SK-N-SH (cell line): ENCODE results near the gene UBQLN3. TPM values are rescaled to one million over a fixed set of nuclear protein-coding genes. Genes with fewer than 3 reads are reported as not detected.

ENCODE experiments used
- CTCF ChIA-PET: fragments of 300-600, 350-600 bp; formaldehyde crosslinking; extraction: SDS; loops from one replicate; lab custom pipeline; 2021; lab: Yijun Ruan, JAX
- POLR2A ChIA-PET: fragments of 350-600 bp; sonication (Branson Sonifier 250); formaldehyde crosslinking; extraction: SDS; loops from one replicate; lab custom pipeline; 2020; ENCODE audit warnings: antibody characterized with exemption, inconsistent platforms; lab: Yijun Ruan, JAX
- DNase-seq: peaks from one replicate; pipeline ENCODE4 v3.0.0; 2012
- H2AFZ ChIP-seq: fragments of 200-600 bp; sonication (generic); 2 replicates; pipeline ENCODE4 v1.8.1; 2016; ENCODE audit warnings: antibody characterized with exemption, mild to moderate bottlenecking, low read depth
- H3F3A ChIP-seq: fragments of 200-600 bp; sonication (generic); replicated peaks from 2 replicates; pipeline ENCODE3; 2016; ENCODE audit warnings: antibody characterized with exemption, mild to moderate bottlenecking; ENCODE audit not compliant: insufficient read depth
- H3K27ac ChIP-seq, 2 experiments: fragments of 200-500 bp in 1 of 2; fragments of 200-600 bp in 1 of 2; sonication (Bioruptor generic) in 1 of 2; sonication (generic), shearing (Covaris generic) in 1 of 2; 2 replicates each; pipeline versions ENCODE4 v1.5.1 to v1.6.1; 2014 to 2016; ENCODE audit warnings: low read depth in 2 of 2, inconsistent platforms in 1 of 2, low read length in 1 of 2, mild to moderate bottlenecking in 1 of 2, mixed read lengths in 1 of 2
- H3K27me3 ChIP-seq: fragments of 200-600 bp; sonication (generic), shearing (Covaris generic); 2 replicates; pipeline ENCODE4 v1.6.1; 2016; ENCODE audit warnings: mixed run types; ENCODE audit not compliant: insufficient read depth
- H3K36me3 ChIP-seq, 2 experiments: fragments of 200-500 bp in 1 of 2; fragments of 200-600 bp in 1 of 2; sonication (Bioruptor generic) in 1 of 2; sonication (generic) in 1 of 2; replicated peaks in 1 of 2; 2 replicates each; pipeline versions ENCODE3 to v1.5.1; 2014 to 2016; ENCODE audit warnings: low read length in 1 of 2, mild to moderate bottlenecking in 1 of 2; ENCODE audit not compliant: insufficient read depth in 2 of 2, control insufficient read depth in 1 of 2
- H3K4me1 ChIP-seq, 2 experiments: fragments of 200-500 bp in 1 of 2; fragments of 200-600 bp in 1 of 2; sonication (Bioruptor generic) in 1 of 2; sonication (generic), shearing (Covaris generic) in 1 of 2; 2 replicates each; pipeline versions ENCODE4 v1.5.1 to v1.6.1; 2014 to 2016; ENCODE audit warnings: low read depth in 1 of 2, low read length in 1 of 2, mixed run types in 1 of 2; ENCODE audit not compliant: insufficient read depth in 2 of 2, control insufficient read depth in 1 of 2
- H3K4me2 ChIP-seq: fragments of 200-600 bp; sonication (generic), shearing (Covaris generic); 2 replicates; pipeline ENCODE4 v1.6.1; 2017; ENCODE audit warnings: mixed run types
- H3K4me3 ChIP-seq, 2 experiments: fragments of 200-500 bp in 1 of 2; fragments of 200-600 bp in 1 of 2; sonication (Bioruptor generic) in 1 of 2; sonication (generic), shearing (Covaris generic) in 1 of 2; 2 replicates each; pipeline versions ENCODE4 v1.5.1 to v1.8.1; 2014 to 2016; ENCODE audit warnings: low read depth in 2 of 2, inconsistent platforms in 1 of 2, low read length in 1 of 2, mild to moderate bottlenecking in 1 of 2, mixed read lengths in 1 of 2, moderate library complexity in 1 of 2
- H3K79me2 ChIP-seq: fragments of 200-600 bp; sonication (generic); 2 replicates; pipeline ENCODE4 v1.8.1; 2017; ENCODE audit warnings: mild to moderate bottlenecking; ENCODE audit not compliant: insufficient read depth
- H3K9ac ChIP-seq: fragments of 200-600 bp; sonication (generic); 2 replicates; pipeline ENCODE4 v1.6.1; 2017; ENCODE audit warnings: mixed run types
- H3K9me2 ChIP-seq: fragments of 200-600 bp; sonication (generic); 2 replicates; pipeline ENCODE4 v1.6.1; 2017; ENCODE audit warnings: mixed run types
- H3K9me3 ChIP-seq: fragments of 200-600 bp; sonication (generic); 2 replicates; pipeline ENCODE4 v1.6.1; 2017; ENCODE audit warnings: mixed run types, mild to moderate bottlenecking, moderate library complexity
- H4K20me1 ChIP-seq: fragments of 200-600 bp; sonication (generic); 2 replicates; pipeline ENCODE4 v1.6.1; 2017; ENCODE audit warnings: mild to moderate bottlenecking, mixed run types; ENCODE audit not compliant: insufficient read depth
- CHD2 ChIP-seq: fragments of 150-350 bp; IDR thresholded peaks from 2 replicates; pipeline ENCODE4 v1.6.1; 2018; ENCODE audit warnings: low read length; ENCODE audit not compliant: partially characterized antibody
- CTCF ChIP-seq: fragments of 200-600 bp; sonication (generic); IDR thresholded peaks from 2 replicates; pipeline ENCODE4 v1.6.1; 2017; ENCODE audit warnings: antibody characterized with exemption, mild to moderate bottlenecking, moderate library complexity
- ELF1 ChIP-seq: IDR thresholded peaks from 2 replicates; pipeline ENCODE4 v1.4.0; 2012
- EP300 ChIP-seq, 2 experiments: IDR thresholded peaks; 2 replicates each; pipeline versions ENCODE4 v1.4.0 to v1.6.1; 2012; ENCODE audit warnings: borderline replicate concordance in 1 of 2, low read depth in 1 of 2, low read length in 1 of 2
- EZH2phosphoT487 ChIP-seq: fragments of 200-600 bp; sonication (generic); IDR thresholded peaks from 2 replicates; pipeline ENCODE4 v1.6.1; 2017; ENCODE audit warnings: low read depth, mixed run types, mild to moderate bottlenecking, antibody characterized with exemption, moderate library complexity, borderline replicate concordance
- FOSL2 ChIP-seq: IDR thresholded peaks from 2 replicates; pipeline ENCODE4 v1.4.0; 2012; ENCODE audit warnings: low read depth, mild to moderate bottlenecking, moderate library complexity, borderline replicate concordance
- FOXJ3 ChIP-seq: sonication (generic); formaldehyde crosslinking; IDR thresholded peaks from 2 replicates; pipeline ENCODE4 v1.5.1; 2020; ENCODE audit warnings: mild to moderate bottlenecking, missing genetic modification reagents
- FOXM1 ChIP-seq: IDR thresholded peaks from 2 replicates; pipeline ENCODE4 v1.4.0; 2012; ENCODE audit warnings: low read depth, mild to moderate bottlenecking
- GABPA ChIP-seq: IDR thresholded peaks from 2 replicates; pipeline ENCODE4 v1.4.0; 2012; ENCODE audit warnings: low read depth, mild to moderate bottlenecking
- GATA2 ChIP-seq: sonication (generic); formaldehyde crosslinking; IDR thresholded peaks from 2 replicates; pipeline ENCODE4 v1.5.0; 2020; ENCODE audit warnings: mild to moderate bottlenecking, missing genetic modification reagents
- JUND ChIP-seq: IDR thresholded peaks from 2 replicates; pipeline ENCODE4 v1.4.0; 2012
- MAX ChIP-seq: IDR thresholded peaks from 2 replicates; pipeline ENCODE4 v1.4.0; 2012; ENCODE audit warnings: low read depth
- MEF2A ChIP-seq: IDR thresholded peaks from 2 replicates; pipeline ENCODE4 v1.4.0; 2012; ENCODE audit warnings: low read depth, borderline replicate concordance
- MXI1 ChIP-seq: IDR thresholded peaks from 2 replicates; pipeline ENCODE4 v1.6.1; 2012; ENCODE audit warnings: mild to moderate bottlenecking, low read depth, low read length, improper control_type of control experiment
- NFIC ChIP-seq: IDR thresholded peaks from 2 replicates; pipeline ENCODE4 v1.4.0; 2012; ENCODE audit warnings: borderline replicate concordance
- PBX3 ChIP-seq: IDR thresholded peaks from 2 replicates; pipeline ENCODE4; 2012
- POLR2AphosphoS5 ChIP-seq: IDR thresholded peaks from 2 replicates; pipeline ENCODE4 v1.6.1; 2012; ENCODE audit warnings: low read depth, low read length
- RCOR1 ChIP-seq: fragments of 150-350 bp; IDR thresholded peaks from 2 replicates; pipeline ENCODE4 v1.6.1; 2017; ENCODE audit warnings: antibody characterized with exemption, low read length
- RFX5 ChIP-seq: IDR thresholded peaks from 2 replicates; pipeline ENCODE4 v1.6.1; 2012; ENCODE audit warnings: mild to moderate bottlenecking, improper control_type of control experiment, low read length
- SIN3A ChIP-seq: IDR thresholded peaks from 2 replicates; pipeline ENCODE4 v1.6.1; 2012; ENCODE audit warnings: low read depth, mild to moderate bottlenecking, low read length, moderate library complexity, borderline replicate concordance
- TAF1 ChIP-seq: IDR thresholded peaks from 2 replicates; pipeline ENCODE4 v1.6.1; 2012; ENCODE audit warnings: low read depth, mild to moderate bottlenecking, low read length, moderate library complexity, borderline replicate concordance
- TCF12 ChIP-seq: IDR thresholded peaks from 2 replicates; pipeline ENCODE4 v1.4.0; 2012
- TEAD4 ChIP-seq: IDR thresholded peaks from 2 replicates; pipeline ENCODE4 v1.4.0; 2012; ENCODE audit warnings: mild to moderate bottlenecking, borderline replicate concordance; ENCODE audit not compliant: insufficient read depth
- USF1 ChIP-seq: IDR thresholded peaks from 2 replicates; pipeline ENCODE4 v1.4.0; 2012; ENCODE audit warnings: low read depth, borderline replicate concordance
- USF2 ChIP-seq: fragments of 150-350 bp; IDR thresholded peaks from 2 replicates; pipeline ENCODE4 v1.6.1; 2017; ENCODE audit warnings: antibody characterized with exemption, low read length, low read depth, borderline replicate concordance
- YY1 ChIP-seq: IDR thresholded peaks from 2 replicates; pipeline ENCODE4 v1.4.0; 2012; ENCODE audit warnings: low read depth, mild to moderate bottlenecking
- WGBS: methylation state at CpG from one replicate; pipeline ENCODE4 v1.1.6; 2017; ENCODE audit warnings: low lambda C conversion rate; 5-methylcytosine and 5-hydroxymethylcytosine counted together
- polyA plus RNA-seq, 3 experiments: library from polyadenylated mRNA; depleted of rRNA; stranded (reverse); fragments of >200 nt; gene quantifications; 2 replicates each; pipeline ENCODE4 v1.2.3, GENCODE V29; 2012

The UBQLN3 gene
- polyA plus RNA-seq, 1 of the 3 experiments (the other 2 are of a cell fraction) = not detected

GRCh38 chr11:5514841-5515240 lies 5.1 kb upstream of the UBQLN3 start:
- Histone ChIP-seq H3K9me2 (no peaks in the 10 kb centered on the region), H3F3A (no peaks in the 10 kb centered on the region), H2AFZ (no peak overlapping the region), H3K4me2 (no peak overlapping the region), H3K36me3 (no peaks in the 10 kb centered on the region), H3K4me1 (no peaks in the 10 kb centered on the region), H3K9ac (no peak overlapping the region), H3K9me3 (no peaks in the 10 kb centered on the region), H3K27ac (no peak overlapping the region), H4K20me1 (no peaks in the 10 kb centered on the region), H3K79me2 (no peaks in the 10 kb centered on the region), H3K4me3 (no peak overlapping the region), H3K27me3 (no peaks in the 10 kb centered on the region)
- ChIA-PET CTCF (no interaction called here), POLR2A (no interaction called here)
- DNase-seq = no peak
- TF ChIP-seq EP300 (IDR thresholded peaks at IDR 0.05; ENCODE audit: borderline replicate concordance in 1 of 2, low read depth in 1 of 2, low read length in 1 of 2) = no peak
- no peak for TF ChIP-seq EZH2phosphoT487
- TF ChIP-seq FOXJ3 (CRISPR knock-in tag) = no peak
- no peak for TF ChIP-seq USF2
- no peak for TF ChIP-seq ELF1
- TF ChIP-seq JUND = no peak
- no peak for TF ChIP-seq GABPA
- no peak for TF ChIP-seq CTCF
- TF ChIP-seq TCF12 = no peak
- TF ChIP-seq USF1 = no peak
- TF ChIP-seq FOSL2 = no peak
- TF ChIP-seq CHD2 = no peak
- TF ChIP-seq YY1 = no peak

GRCh38 chr11:5508605-5509004 lies 1.2 kb downstream of the UBQLN3 start:
- Histone ChIP-seq H4K20me1 (no peaks in the 10 kb centered on the region), H2AFZ (no peak overlapping the region), H3K4me2 (no peak overlapping the region), H3K36me3 (no peaks in the 10 kb centered on the region), H3K4me1 (no peaks in the 10 kb centered on the region; a peak in 1 of 4 replicates), H3K9me2 (no peaks in the 10 kb centered on the region), H3K9me3 (no peaks in the 10 kb centered on the region), H3K27ac (no peak overlapping the region), H3F3A (no peaks in the 10 kb centered on the region), H3K4me3 (no peak overlapping the region), H3K27me3 (no peaks in the 10 kb centered on the region), H3K9ac (no peak overlapping the region), H3K79me2 (no peaks in the 10 kb centered on the region)
- POLR2A ChIA-PET = no interaction called here
- DNase-seq = no peak
- CTCF ChIA-PET = no interaction called here
- 36% methylated on average over 7 of the region's 8 CpGs for WGBS
- TF ChIP-seq FOXJ3 (CRISPR knock-in tag) (no peak), MAX (no peak), FOXM1 (no peak), RCOR1 (no peak), TCF12 (no peak), MEF2A (no peak), TEAD4 (no peak), ELF1 (no peak), RFX5 (no peak), MXI1 (no peak), GATA2 (CRISPR knock-in tag) (no peak), FOSL2 (no peak), TAF1 (no peak), PBX3 (no peak), SIN3A (no peak), POLR2AphosphoS5 (no peak), NFIC (no peak)
